Parathyroid adenoma (tissue), 2 donors: ENCODE data around the gene LY6G6F.

Experiments used
- H2AFZ ChIP-seq: fragments of 300-600 bp; sonication (generic); one replicate; pipeline ENCODE4 v1.7.0; 2017; ENCODE audit warnings: antibody characterized with exemption, mild to moderate bottlenecking
- H3K27ac ChIP-seq: fragments of 300-600 bp; sonication (generic); one replicate; pipeline ENCODE4 v1.7.0; 2017
- H3K27me3 ChIP-seq: fragments of 300-600 bp; sonication (generic); one replicate; pipeline ENCODE4 v1.7.0; 2017; ENCODE audit warnings: low read length; ENCODE audit not compliant: control insufficient read depth, insufficient read depth
- H3K36me3 ChIP-seq: fragments of 300-600 bp; sonication (generic); one replicate; pipeline ENCODE4 v1.7.0; 2017; ENCODE audit warnings: low read length; ENCODE audit not compliant: control insufficient read depth, insufficient read depth
- H3K4me1 ChIP-seq: fragments of 300-600 bp; sonication (generic); one replicate; pipeline ENCODE4 v1.7.0; 2017; ENCODE audit warnings: control low read depth
- H3K4me2 ChIP-seq: fragments of 300-600 bp; sonication (generic); one replicate; pipeline ENCODE4 v1.7.0; 2017; ENCODE audit warnings: low read length
- H3K4me3 ChIP-seq: fragments of 300-600 bp; sonication (generic); one replicate; pipeline ENCODE4 v1.7.0; 2017; ENCODE audit warnings: low read depth, low read length
- H3K79me2 ChIP-seq: fragments of 300-600 bp; sonication (generic); one replicate; pipeline ENCODE4 v1.7.0; 2017; ENCODE audit warnings: control low read depth
- H3K9ac ChIP-seq: fragments of 300-600 bp; sonication (generic); one replicate; pipeline ENCODE4 v1.7.0; 2017; ENCODE audit warnings: mild to moderate bottlenecking
- H3K9me3 ChIP-seq: fragments of 300-600 bp; sonication (generic); one replicate; pipeline ENCODE4 v1.7.0; 2017; ENCODE audit warnings: low read length; ENCODE audit not compliant: control insufficient read depth
- TF ChIP-seq, protein P1 (sequence below): fragments of 300-600 bp; sonication (generic); IDR thresholded peaks from one replicate; pipeline ENCODE4 v1.7.0; 2017; ENCODE audit warnings: antibody characterized with exemption, mild to moderate bottlenecking
- donor health status: primary hyperparathyroidism.

Gene LY6G6F

DNA sequence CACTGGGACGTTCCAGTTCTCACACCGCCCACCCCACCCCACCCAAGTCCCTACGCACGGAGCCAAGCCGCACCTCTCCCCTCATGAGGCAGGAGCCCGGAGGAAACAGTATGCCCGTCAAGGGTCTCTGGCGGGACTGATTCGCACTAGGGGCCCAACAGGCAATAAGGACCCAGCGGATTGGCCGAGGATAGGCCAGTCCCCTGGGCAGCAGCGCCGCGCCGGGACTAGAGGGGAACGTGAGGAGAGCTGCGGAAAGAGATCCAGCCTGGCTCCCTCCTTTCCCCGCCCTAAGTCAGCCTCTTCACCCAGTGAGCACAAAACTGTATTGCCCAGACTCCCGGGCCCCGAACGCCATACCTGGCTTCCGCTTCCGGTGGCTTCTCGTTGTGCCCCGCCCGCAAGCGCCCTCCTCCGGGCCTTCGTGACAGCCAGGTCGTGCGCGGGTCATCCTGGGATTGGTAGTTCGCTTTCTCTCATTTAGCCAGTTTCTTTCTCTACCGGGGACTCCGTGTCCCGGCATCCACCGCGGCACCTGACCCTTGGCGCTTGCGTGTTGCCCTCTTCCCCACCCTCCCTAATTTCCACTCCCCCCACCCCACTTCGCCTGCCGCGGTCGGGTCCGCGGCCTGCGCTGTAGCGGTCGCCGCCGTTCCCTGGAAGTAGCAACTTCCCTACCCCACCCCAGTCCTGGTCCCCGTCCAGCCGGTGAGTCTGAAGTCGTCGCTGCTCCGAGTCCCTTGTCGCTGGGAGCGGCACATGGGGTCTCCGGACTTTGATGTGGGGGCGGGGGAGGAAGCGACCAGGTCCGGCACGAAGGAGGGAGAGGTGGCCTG lies 40.9 kb upstream of the LY6G6F start, which contains the start of gene CSNK2B:
Gene CSNK2B, plus strand, starts transcription at position 580 of the 836 bp plus-strand sequence. CDS start 752 bp downstream, outside the sequence.
- H3K36me3 ChIP-seq: no peaks in the 10 kb centered on the region
- H3K4me1 ChIP-seq: peaks cover 12% of the 10 kb centered on the region
- H3K27ac ChIP-seq: peak within 1 kb of the TSS; percentile 99
- TF ChIP-seq, protein P1, sequence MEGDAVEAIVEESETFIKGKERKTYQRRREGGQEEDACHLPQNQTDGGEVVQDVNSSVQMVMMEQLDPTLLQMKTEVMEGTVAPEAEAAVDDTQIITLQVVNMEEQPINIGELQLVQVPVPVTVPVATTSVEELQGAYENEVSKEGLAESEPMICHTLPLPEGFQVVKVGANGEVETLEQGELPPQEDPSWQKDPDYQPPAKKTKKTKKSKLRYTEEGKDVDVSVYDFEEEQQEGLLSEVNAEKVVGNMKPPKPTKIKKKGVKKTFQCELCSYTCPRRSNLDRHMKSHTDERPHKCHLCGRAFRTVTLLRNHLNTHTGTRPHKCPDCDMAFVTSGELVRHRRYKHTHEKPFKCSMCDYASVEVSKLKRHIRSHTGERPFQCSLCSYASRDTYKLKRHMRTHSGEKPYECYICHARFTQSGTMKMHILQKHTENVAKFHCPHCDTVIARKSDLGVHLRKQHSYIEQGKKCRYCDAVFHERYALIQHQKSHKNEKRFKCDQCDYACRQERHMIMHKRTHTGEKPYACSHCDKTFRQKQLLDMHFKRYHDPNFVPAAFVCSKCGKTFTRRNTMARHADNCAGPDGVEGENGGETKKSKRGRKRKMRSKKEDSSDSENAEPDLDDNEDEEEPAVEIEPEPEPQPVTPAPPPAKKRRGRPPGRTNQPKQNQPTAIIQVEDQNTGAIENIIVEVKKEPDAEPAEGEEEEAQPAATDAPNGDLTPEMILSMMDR: peak; percentile 38
- peak within 1 kb of the TSS; percentile 99 for H3K4me2 ChIP-seq
- H2AFZ ChIP-seq: peak within 1 kb of the TSS; percentile 92
- no peaks in the 10 kb centered on the region for H3K27me3 ChIP-seq
- H3K9me3 ChIP-seq: no peaks in the 10 kb centered on the region
- H3K4me3 ChIP-seq: peak within 1 kb of the TSS; percentile 99
- H3K9ac ChIP-seq: peak within 1 kb of the TSS; percentile 91
- H3K79me2 ChIP-seq: peaks cover 18% of the 10 kb centered on the region

DNA sequence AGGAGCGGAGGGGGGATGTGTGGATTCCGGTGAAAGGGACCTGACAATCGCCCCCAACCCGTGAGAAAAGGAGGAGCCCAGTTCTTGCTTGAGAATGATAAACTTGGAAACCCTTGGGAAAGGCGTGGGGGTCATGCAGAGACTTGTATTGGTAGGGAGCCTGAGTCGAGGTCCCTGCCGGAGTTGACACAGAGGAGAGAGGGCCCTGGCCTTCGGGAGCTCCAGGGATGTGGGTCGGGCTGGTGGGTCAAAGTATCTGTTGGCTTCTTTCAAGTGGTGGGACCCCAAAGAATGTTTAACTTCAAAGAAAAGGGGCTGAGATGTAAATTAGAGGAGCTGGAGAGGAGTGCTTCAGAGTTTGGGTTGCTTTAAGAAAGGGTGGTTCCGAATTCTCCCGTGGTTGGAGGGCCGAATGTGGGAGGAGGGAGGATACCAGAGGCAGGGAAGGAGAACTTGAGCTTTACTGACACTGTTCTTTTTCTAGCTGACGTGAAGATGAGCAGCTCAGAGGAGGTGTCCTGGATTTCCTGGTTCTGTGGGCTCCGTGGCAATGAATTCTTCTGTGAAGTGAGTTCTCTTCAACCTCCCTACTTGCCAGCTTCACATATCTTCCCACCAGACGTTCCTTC lies 40.2 kb upstream of the LY6G6F start:
- H3K4me2 ChIP-seq: peak overlapping the region; percentile 98
- TF ChIP-seq, protein P1: no peak
- H3K27ac ChIP-seq: peak overlapping the region; percentile 99
- no peaks in the 10 kb centered on the region for H3K27me3 ChIP-seq
- H3K9ac ChIP-seq: peak overlapping the region; percentile 91
- peak overlapping the region; percentile 92 for H2AFZ ChIP-seq
- peaks cover 18% of the 10 kb centered on the region for H3K79me2 ChIP-seq
- H3K36me3 ChIP-seq: no peaks in the 10 kb centered on the region
- H3K4me3 ChIP-seq: peak overlapping the region; percentile 99
- no peaks in the 10 kb centered on the region for H3K9me3 ChIP-seq
- peaks cover 8% of the 10 kb centered on the region for H3K4me1 ChIP-seq

DNA sequence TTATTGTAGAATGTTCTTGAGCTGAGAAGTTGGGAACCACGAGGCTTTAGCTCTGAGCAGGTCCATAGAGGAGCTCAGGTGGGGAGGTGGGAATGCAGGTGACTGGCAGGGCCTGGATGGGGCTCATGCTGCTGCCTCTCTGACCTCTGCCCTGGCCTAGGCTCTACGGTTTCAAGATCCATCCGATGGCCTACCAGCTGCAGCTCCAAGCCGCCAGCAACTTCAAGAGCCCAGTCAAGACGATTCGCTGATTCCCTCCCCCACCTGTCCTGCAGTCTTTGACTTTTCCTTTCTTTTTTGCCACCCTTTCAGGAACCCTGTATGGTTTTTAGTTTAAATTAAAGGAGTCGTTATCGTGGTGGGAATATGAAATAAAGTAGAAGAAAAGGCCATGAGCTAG lies 37.0 kb upstream of the LY6G6F start, which contains the start of gene LY6G5B:
Gene LY6G5B, plus strand, starts transcription at position 301 of the 400 bp plus-strand sequence. CDS start 975 bp downstream, outside the sequence.
- no peak within 1 kb of the TSS for H3K9ac ChIP-seq
- TF ChIP-seq, protein P1: no peak
- no peaks in the 10 kb centered on the region for H3K36me3 ChIP-seq
- no peaks in the 10 kb centered on the region for H3K4me1 ChIP-seq
- peaks cover 14% of the 10 kb centered on the region for H3K79me2 ChIP-seq
- no peaks in the 10 kb centered on the region for H3K27me3 ChIP-seq
- no peak within 1 kb of the TSS for H3K4me2 ChIP-seq
- H3K4me3 ChIP-seq: no peak within 1 kb of the TSS
- no peaks in the 10 kb centered on the region for H3K9me3 ChIP-seq
- H2AFZ ChIP-seq: no peak within 1 kb of the TSS
- H3K27ac ChIP-seq: no peak within 1 kb of the TSS

DNA sequence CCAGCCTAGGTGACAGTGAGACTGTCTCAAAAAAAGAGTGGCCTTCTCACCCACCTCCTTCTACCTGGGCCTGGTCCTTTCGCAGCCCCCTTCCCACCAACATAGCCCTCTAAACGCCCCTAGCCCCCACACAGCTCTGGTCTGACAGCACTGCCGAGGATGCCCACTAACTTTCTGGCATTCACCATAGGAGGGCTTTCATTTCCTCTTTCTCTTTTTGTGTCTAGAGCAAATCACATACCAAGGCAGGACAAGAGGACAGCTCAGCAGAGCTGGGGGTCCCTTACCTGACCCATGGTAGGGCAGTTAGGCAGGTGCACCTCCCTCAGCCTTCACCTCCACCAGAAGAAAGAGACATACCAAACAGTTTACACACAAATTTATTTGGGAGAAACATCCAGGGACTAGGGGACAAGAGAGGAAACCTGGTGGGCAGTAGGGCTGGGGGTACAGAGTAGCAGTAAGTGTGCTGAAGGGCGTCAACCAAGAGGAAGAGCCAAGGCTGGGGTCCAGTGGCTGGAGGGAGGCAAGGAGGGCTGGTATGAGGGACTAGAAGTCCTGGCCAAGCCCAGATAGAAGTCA lies 30.3 kb upstream of the LY6G6F start:
- TF ChIP-seq, protein P1: no peak

More for the DNA sequence above, 30.3 kb upstream of the LY6G6F start:
- Histone ChIP-seq H3K36me3 (no peaks in the 10 kb centered on the region), H3K4me2 (no peak overlapping the region), H3K9me3 (no peaks in the 10 kb centered on the region), H3K79me2 (no peaks in the 10 kb centered on the region), H3K4me3 (no peak overlapping the region), H2AFZ (no peak overlapping the region), H3K4me1 (peaks cover 9% of the 10 kb centered on the region), H3K27me3 (no peaks in the 10 kb centered on the region), H3K27ac (no peak overlapping the region), H3K9ac (no peak overlapping the region)
